IMR-90 (cell line): ENCODE results near the gene TFB2M. TPM values are rescaled to one million over a fixed set of nuclear protein-coding genes. Genes with fewer than 3 reads are reported as not detected.

ENCODE experiments used
- ATAC-seq: fragments of 200-7000 bp; cut with Tn5 transposase; 2 replicates; pipeline ENCODE4 v1.9.1; 2020; ENCODE audit warnings: low read depth, mild to moderate bottlenecking, moderate library complexity
- BruUV-seq: library from RNA; stranded (reverse); fragments of 400-500 nt; replicated peaks from 2 replicates; lab custom pipeline; 2021; lab: Mats Ljungman, UMichigan
- CTCF ChIA-PET: fragments of 300-600 bp; formaldehyde crosslinking; extraction: SDS; loops from one replicate; lab custom pipeline; 2021; ENCODE audit warnings: antibody characterized with exemption; lab: Yijun Ruan, JAX
- POLR2A ChIA-PET: fragments of 300-600 bp; sonication (Branson Sonifier 250); formaldehyde crosslinking; loops from one replicate; lab custom pipeline; 2022; ENCODE audit warnings: antibody characterized with exemption; ENCODE audit not compliant: unreplicated experiment; lab: Charles Lee
- DNase-seq: peaks from one replicate; pipeline ENCODE4 v3.0.0; 2013
- H2AFZ ChIP-seq: replicated peaks from 2 replicates; pipeline ENCODE3; 2013; ENCODE audit warnings: low read length, mild to moderate bottlenecking; ENCODE audit not compliant: poor library complexity
- H2AK5ac ChIP-seq: 2 replicates; pipeline ENCODE4 v1.6.1; 2013; ENCODE audit warnings: low read depth, low read length, inconsistent platforms
- H2AK9ac ChIP-seq: replicated peaks from 2 replicates; pipeline ENCODE3; 2013; ENCODE audit warnings: mild to moderate bottlenecking, low read depth, low read length, moderate library complexity; ENCODE audit not compliant: poor library complexity
- H2BK120ac ChIP-seq: 2 replicates; pipeline ENCODE4 v1.6.1; 2013; ENCODE audit warnings: low read depth, low read length, inconsistent platforms
- H2BK15ac ChIP-seq: 3 replicates; pipeline ENCODE4 v1.6.1; 2013; ENCODE audit warnings: low read depth, low read length, inconsistent platforms
- H2BK20ac ChIP-seq: 2 replicates; pipeline ENCODE4 v1.6.1; 2013; ENCODE audit warnings: low read depth, mild to moderate bottlenecking, inconsistent platforms, low read length, moderate library complexity
- H2BK5ac ChIP-seq: 2 replicates; pipeline ENCODE4 v1.6.1; 2013; ENCODE audit warnings: mild to moderate bottlenecking, low read depth, low read length, inconsistent platforms; ENCODE audit not compliant: poor library complexity, severe bottlenecking
- H3K14ac ChIP-seq: replicated peaks from 2 replicates; pipeline ENCODE4 v1.6.1; 2013; ENCODE audit warnings: low read depth, low read length, inconsistent platforms
- H3K18ac ChIP-seq: 2 replicates; pipeline ENCODE4 v1.6.1; 2013; ENCODE audit warnings: low read depth, low read length, control low read depth
- H3K23ac ChIP-seq: 2 replicates; pipeline ENCODE4 v1.6.1; 2013; ENCODE audit warnings: low read depth, low read length, inconsistent platforms
- H3K27ac ChIP-seq: 2 replicates; pipeline ENCODE4 v1.5.1; 2013; ENCODE audit warnings: mild to moderate bottlenecking, control low read depth, low read length; ENCODE audit not compliant: insufficient read depth
- H3K27me3 ChIP-seq: 2 replicates; pipeline ENCODE4 v1.6.1; 2013; ENCODE audit warnings: low read length; ENCODE audit not compliant: control insufficient read depth, insufficient read depth
- H3K36me3 ChIP-seq: 2 replicates; pipeline ENCODE4 v1.6.1; 2013; ENCODE audit warnings: low read length, mixed read lengths; ENCODE audit not compliant: control insufficient read depth, insufficient read depth
- H3K4ac ChIP-seq: 2 replicates; pipeline ENCODE4 v1.6.1; 2013; ENCODE audit warnings: low read depth, low read length, inconsistent platforms
- H3K4me1 ChIP-seq: 2 replicates; pipeline ENCODE4 v1.6.1; 2013; ENCODE audit warnings: low read length, mixed read lengths; ENCODE audit not compliant: control insufficient read depth, insufficient read depth
- H3K4me2 ChIP-seq: 2 replicates; pipeline ENCODE4 v1.6.1; 2013; ENCODE audit warnings: low read depth, mild to moderate bottlenecking, control low read depth, low read length, moderate library complexity
- H3K4me3 ChIP-seq: 2 replicates; pipeline ENCODE4 v1.5.1; 2013; ENCODE audit warnings: low read depth, mild to moderate bottlenecking, control low read depth, low read length, moderate library complexity; ENCODE audit not compliant: insufficient read depth
- H3K56ac ChIP-seq: 2 replicates; pipeline ENCODE4 v1.6.1; 2013; ENCODE audit warnings: low read length, inconsistent platforms; ENCODE audit not compliant: insufficient read depth; ENCODE audit errors: extremely low read depth
- H3K79me1 ChIP-seq, 2 experiments: 2 replicates each; pipeline ENCODE4 v1.6.1; 2013; ENCODE audit warnings: low read length in 2 of 2, inconsistent platforms in 1 of 2, low read depth in 1 of 2
- H3K9ac ChIP-seq: 2 replicates; pipeline ENCODE4 v1.6.1; 2013; ENCODE audit warnings: low read depth, low read length, control low read depth
- H3K9me1 ChIP-seq: 2 replicates; pipeline ENCODE4 v1.6.1; 2013; ENCODE audit warnings: low read length, inconsistent platforms; ENCODE audit not compliant: insufficient read depth
- H3K9me3 ChIP-seq: 2 replicates; pipeline ENCODE4 v1.6.1; 2013; ENCODE audit warnings: low read length; ENCODE audit not compliant: control insufficient read depth, insufficient read depth
- H4K20me1 ChIP-seq: 2 replicates; pipeline ENCODE4 v1.6.1; 2013; ENCODE audit warnings: low read length, inconsistent platforms; ENCODE audit not compliant: insufficient read depth
- H4K5ac ChIP-seq: 2 replicates; pipeline ENCODE4 v1.6.1; 2013; ENCODE audit warnings: mild to moderate bottlenecking, low read depth, low read length, control low read depth
- H4K8ac ChIP-seq, 2 experiments: 2 replicates each; pipeline ENCODE4 v1.6.1; 2013; ENCODE audit warnings: low read depth in 2 of 2, low read length in 2 of 2, control low read depth in 1 of 2, inconsistent platforms in 1 of 2
- H4K91ac ChIP-seq: 2 replicates; pipeline ENCODE4 v1.6.1; 2013; ENCODE audit warnings: low read depth, low read length, inconsistent platforms; ENCODE audit not compliant: insufficient read depth
- ELK1 ChIP-seq: fragments of 150-350 bp; IDR thresholded peaks from 2 replicates; pipeline ENCODE4 v1.6.1; 2016; ENCODE audit warnings: low read depth, mild to moderate bottlenecking, low read length, moderate library complexity, borderline replicate concordance
- POLR2A ChIP-seq: IDR thresholded peaks from 2 replicates; pipeline ENCODE4 v1.6.1; 2012; ENCODE audit warnings: mild to moderate bottlenecking, low read depth, low read length
- WGBS, 2 experiments: methylation state at CpG; one replicate each; pipeline versions ENCODE4 v1.1.5 to v1.1.7; 2013; ENCODE audit warnings: missing lambda C conversion rate in 2 of 2; ENCODE audit not compliant: insufficient read length in 1 of 2; ENCODE audit errors: extremely low coverage in 2 of 2; 5-methylcytosine and 5-hydroxymethylcytosine counted together
- dilution Hi-C: fragments of 300-500 bp; cut with HindIII; formaldehyde crosslinking; loops from one replicate; pipeline ENCODE4 v1.14.3; 2018; ENCODE audit warnings: low sequenced_read_pairs; ENCODE audit not compliant: unreplicated experiment
- in situ Hi-C: fragments of 300-500 bp; cut with MboI; formaldehyde crosslinking; loops from 3 replicates; pipeline ENCODE4 v1.14.3; 2019; ENCODE audit warnings: low sequenced_read_pairs, inconsistent platforms, mixed read lengths
- intact Hi-C: fragments of 100-400 bp; cut with micrococcal nuclease; formaldehyde crosslinking; loops from 2 replicates; pipeline ENCODE4 v1.10.0; 2022
- polyA plus RNA-seq, 3 experiments: library from polyadenylated mRNA; depleted of rRNA; stranded (reverse); fragments of >200 nt; gene quantifications; 2 replicates each; pipeline ENCODE4 v1.2.3, GENCODE V29; 2012; ENCODE audit warnings: low replicate concordance in 1 of 3
- total RNA-seq: library from RNA; depleted of rRNA; stranded (reverse); fragments of >200 nt; gene quantifications from 2 replicates; pipeline ENCODE4 v1.2.3, GENCODE V29; 2012

TFB2M gene
- total and polyA plus RNA-seq, 2 of the 4 experiments (the other 2 are of a cell fraction): 13.3 to 15.7 TPM

GRCh38 chr1:246567646-246568235, 1.7 kb upstream of the TFB2M start:
- no peak overlapping the region for H2AFZ ChIP-seq
- CTCF ChIA-PET: interaction anchor here (0.8 to 1.5 kb wide), 4 partner anchors 11 to 157 kb away, joined by 3 to 4 read pairs (median 4); partner anchors contain the start of gene SCCPDH
- no peak for ATAC-seq

More at GRCh38 chr1:246567646-246568235, 1.7 kb upstream of the TFB2M start:
- Histone ChIP-seq H3K23ac (peak overlapping the region; percentile 77), H2AK9ac (no peak overlapping the region), H3K9me3 (no peaks in the 10 kb centered on the region), H3K14ac (peak overlapping the region; percentile 78; the same call in 1 of the 2 replicates), H2BK5ac (peak overlapping the region; percentile 82), H2BK20ac (peak overlapping the region; percentile 56; the same call in 1 of the 2 replicates), H3K4ac (peak overlapping the region; percentile 80), H3K79me1 (peaks cover 16 to 60% of the 10 kb centered on the region in 2 experiments; a peak in 3 of 4 replicates), H4K20me1 (no peaks in the 10 kb centered on the region), H4K5ac (no peak overlapping the region), H4K91ac (no peak overlapping the region), H3K36me3 (peaks cover 4% of the 10 kb centered on the region; the same call in 1 of the 2 replicates), H3K27me3 (no peaks in the 10 kb centered on the region), H3K18ac (no peak overlapping the region; the same call in 1 of the 2 replicates), H3K56ac (no peak overlapping the region; the same call in none of the 2 replicates), H2BK15ac (no peak overlapping the region), H2BK120ac (peak overlapping the region; percentile 68), H2AK5ac (no peak overlapping the region), H3K4me3 (peak overlapping the region; percentile 80), H3K9me1 (peaks cover 5% of the 10 kb centered on the region), H3K4me2 (peak overlapping the region; percentile 60), H4K8ac (peak overlapping the region in 1 of 2 experiments; percentile 67; a peak in 2 of 4 replicates), H3K9ac (peak overlapping the region; percentile 42; the same call in 1 of the 2 replicates), H3K4me1 (peaks cover 5% of the 10 kb centered on the region; the same call in 1 of the 2 replicates), H3K27ac (peak overlapping the region; percentile 69; the same call in 1 of the 2 replicates)
- TF ChIP-seq ELK1 (no peak), POLR2A (no peak)
- 40% methylated on average over 1 of the region's 4 CpGs; no CpG with 5 or more reads in 1 of the 2 experiments for WGBS, 2 experiments
- POLR2A ChIA-PET: no interaction called here
- in situ Hi-C loops: no loop called here
- dilution Hi-C loops: no loop called here
- BruUV-seq: no TSS peak
- intact Hi-C loops: loop anchor here (1.0 to 5.0 kb wide), 4 partner anchors 25 to 185 kb away; no protein-coding TSS in a partner anchor
- no peak for DNase-seq
